Fibroblast of skin of right biceps (primary cell): ENCODE data around the gene SLC5A9.
"Not testable (repeated sequence)": the region's sequence is repeated elsewhere in the genome, so short reads cannot be mapped to it uniquely, and the experiment has no call there.

ENCODE experiments used
- DNase-seq: peaks from one replicate; pipeline ENCODE4 v3.0.0-alpha.2; 2013

SLC5A9 gene

DNA sequence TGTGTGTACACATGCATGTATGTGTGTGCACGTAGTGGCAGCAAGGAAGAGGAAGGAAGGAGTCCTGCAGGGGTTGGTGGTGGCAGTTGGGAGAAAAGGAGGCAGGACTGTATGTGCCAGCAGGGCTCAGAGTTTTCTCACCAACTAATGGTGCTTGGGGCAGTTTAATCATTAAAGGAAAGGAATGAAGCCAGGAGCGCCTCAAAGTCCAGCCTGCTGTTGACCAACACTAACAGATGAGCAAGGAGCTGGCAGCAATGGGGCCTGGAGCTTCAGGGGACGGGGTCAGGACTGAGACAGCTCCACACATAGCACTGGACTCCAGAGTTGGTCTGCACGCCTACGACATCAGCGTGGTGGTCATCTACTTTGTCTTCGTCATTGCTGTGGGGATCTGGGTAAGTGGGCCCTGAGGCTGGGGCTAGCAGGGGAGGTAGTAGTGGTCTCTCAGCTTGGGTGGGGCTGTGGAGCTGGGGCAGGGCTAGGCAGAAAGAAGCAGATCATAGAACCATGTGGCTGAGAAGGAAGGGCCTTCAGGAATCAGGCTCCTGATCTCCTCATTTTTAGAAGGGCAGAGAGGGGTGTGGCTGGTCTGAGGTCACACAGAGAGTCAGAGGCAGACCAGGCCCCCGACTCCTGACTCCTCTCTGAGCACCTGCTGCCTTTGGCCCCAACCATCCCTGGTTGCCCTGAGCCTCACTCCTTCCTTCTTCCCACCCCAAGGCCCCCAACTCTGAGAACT is at the start of gene SLC5A9:
TSS of gene SLC5A9 (plus strand) at position 216 of the 742 bp plus-strand sequence. CDS start at position 237, 21 bp downstream.
- no peak for DNase-seq

DNA sequence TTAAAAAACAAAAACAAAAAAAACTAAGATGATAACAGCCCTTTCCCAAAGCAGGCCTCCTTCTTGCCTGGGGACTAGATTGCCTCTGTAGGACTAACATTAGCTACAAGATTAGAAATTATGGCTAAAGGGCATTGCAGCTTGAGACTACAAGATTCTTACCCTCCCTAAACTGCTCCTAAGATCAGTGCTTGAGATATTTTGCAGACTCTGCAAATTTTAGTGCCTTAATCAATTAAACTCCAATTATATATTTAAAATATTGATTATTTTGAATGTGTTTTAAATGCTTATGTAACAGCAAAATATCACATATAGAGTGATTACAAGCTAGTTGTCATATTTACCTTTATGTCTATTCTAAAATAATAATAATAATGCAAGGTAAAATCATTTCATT is 47.4 kb upstream of the SLC5A9 start:
- DNase-seq, result no peak

DNA sequence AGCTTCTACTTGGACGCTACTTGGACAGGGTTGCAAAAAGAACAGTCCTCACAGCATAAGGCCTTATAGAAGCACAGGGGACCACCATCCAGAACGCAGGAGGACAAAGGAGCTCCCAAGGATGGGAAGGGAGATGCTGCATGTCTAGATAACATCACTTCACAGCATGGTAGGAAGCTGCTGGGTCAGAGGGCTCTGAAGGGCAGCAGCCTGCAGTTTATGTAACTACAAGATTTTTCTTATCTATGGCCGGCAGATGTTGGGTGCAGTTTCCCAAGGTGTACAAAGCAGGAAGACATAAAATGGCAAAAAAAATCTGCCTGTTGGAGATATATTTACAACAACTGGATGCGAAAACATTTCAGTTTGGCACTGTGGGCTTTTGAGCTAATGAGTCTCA is 45.3 kb upstream of the SLC5A9 start:
- DNase-seq, result no peak

DNA sequence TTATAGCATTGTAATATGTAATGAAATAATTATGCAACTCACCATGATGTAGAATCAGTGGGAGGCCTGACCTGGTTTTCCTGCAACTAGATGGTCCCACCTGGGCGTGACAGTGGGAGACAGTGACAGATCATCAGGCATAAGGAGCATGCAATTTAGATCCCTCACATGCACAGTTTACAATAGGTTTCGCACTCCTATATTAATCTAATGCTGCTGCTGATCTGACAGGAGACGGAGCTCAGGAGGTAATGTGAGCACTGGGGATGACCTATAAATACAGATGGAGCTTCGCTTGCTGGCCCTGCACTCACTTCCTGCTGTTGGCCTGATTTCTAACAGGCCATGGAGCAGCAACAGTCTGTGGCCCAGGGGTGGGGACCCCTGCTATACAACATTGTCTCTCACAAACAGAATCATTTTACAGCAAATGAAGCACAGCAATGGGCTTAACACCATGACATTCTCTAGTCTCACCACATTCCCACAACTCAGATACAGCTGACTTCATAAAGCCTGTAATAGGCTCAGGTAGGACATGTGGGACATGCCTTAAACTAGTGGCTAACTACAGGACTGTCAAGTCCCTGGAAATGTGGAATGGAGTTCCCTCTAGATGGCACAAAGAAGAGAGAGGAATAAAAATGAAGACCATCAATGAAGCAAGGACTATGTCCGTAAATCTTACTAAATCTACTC is 40.7 kb upstream of the SLC5A9 start:
- no peak for DNase-seq

DNA sequence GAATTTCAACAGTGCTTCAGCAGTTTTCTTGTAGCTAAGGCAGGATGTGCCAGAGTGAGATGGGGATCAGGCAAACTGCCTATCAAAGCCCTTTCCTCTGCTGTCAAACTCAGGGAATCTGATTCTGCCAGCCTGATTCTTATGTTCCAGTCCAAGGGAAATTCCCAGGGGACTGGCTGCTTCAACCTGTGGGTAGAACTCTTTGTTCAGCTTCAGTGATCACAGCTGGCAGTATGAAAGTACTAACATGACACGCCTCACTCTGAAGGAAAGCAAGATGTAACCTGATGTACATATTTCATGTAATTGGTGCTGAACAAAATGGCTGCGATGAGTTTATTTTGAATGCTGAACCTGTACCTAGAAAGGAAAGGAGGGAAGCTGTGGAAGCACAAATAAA is 40.1 kb upstream of the SLC5A9 start:
- no peak for DNase-seq

DNA sequence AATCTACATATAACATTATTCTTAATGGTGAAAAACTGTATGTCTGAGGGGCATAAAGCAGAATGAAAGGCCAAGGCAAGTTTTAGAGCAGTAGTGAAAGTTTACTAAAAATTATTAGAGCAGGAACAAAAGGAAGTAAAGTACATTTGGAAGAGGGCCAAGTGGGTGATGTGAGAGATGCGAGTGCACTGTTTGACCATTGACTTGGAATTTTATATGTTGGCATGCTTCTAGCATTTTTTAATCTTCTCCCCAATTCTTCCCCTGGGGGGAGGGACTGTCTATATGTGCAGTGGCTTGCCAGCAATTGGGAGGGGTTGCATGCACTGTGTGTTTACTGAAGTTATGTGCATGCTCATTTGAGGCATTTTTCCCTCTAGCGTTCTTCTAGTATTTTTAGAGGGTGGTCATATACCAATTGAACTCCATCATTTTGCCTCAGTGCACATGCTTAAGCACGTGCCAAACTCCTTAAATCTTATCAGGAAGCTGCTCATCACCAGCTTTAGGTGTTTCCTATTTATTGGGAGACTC is 36.1 kb upstream of the SLC5A9 start:
- DNase-seq, result no peak

DNA sequence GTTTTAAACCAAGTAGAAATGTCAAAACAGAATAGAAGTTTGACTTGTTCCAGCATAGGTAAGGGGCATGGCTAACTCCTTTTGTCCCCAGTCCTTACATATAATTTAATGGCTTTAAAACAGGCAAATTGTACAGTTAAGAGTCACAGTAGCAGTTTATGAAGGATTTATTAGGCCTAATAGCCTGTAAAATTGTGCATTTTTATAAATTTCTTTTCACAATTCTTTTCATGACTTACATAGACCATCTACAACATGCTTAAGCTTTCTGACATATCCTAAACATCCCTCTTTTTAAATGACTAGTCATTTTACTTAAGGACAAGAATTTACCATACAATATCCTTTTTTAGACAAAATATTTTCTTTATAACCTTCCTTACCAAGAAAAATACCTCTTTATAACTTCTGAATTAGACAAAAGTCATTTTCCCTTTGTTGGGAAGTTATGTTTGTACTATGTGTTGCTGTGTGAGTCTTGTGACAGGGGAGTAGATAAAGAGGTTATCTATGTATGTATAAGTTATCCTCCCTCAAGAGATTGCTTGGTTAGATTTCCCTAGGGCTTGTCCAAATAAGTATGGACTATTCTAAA is 34.5 kb upstream of the SLC5A9 start:
- DNase-seq, result no peak

DNA sequence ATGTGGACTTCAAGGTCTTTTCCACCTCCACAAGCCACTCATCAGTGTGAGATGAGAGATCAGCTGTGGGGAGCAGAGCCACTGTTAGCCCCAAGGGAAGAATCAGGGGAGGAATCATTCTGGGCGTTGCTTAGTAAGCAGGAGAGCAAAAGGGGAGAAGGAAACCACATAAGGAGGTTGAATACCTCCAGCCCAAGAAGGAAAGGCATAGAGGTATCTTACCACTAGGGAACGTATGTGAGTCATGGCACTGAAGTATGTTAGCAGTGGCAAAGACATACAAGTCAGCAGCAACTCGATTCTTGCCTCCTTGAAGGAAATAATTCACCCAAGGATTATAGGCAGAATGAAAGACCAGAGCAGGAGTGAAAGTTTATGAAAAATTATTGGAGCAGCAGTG is 31.6 kb upstream of the SLC5A9 start:
- DNase-seq, result no peak

DNA sequence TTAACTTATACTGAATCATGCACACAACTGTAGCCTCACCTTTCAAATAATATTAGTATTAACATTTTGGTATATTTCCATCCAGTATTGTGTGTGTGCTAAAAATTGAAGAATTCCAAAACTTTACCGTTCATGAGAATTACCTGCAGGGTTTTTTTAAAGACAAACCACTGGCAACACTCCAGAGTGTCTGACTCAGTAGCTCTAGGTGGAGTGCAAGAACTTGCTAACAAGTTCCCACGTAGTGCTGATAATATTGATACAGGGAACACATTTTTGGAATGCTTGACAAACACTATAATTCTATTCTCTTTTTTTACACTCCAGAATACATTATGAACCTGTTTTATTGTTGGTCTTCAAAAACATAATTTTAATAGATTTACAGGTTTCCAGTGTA is 27.7 kb upstream of the SLC5A9 start:
- no peak for DNase-seq

DNA sequence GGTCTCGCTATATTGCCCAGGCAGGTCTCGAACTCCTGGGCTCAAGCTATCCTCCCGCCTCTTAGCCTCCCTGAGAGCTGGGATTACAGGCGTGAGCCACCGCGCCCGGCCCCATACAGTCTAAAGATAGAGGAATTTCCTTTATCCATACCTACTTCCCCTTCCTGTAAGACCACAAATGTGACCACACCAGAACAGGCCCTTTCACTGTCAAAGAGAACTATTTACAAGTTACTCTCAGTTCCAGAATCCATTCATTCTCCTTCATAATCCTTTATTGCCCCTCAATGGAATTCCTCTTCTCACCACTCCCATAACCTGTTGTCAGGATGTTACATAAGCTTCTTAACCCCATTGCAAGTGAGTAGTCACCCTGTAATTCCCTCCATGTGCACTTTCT is 26.3 kb upstream of the SLC5A9 start:
- no peak for DNase-seq

DNA sequence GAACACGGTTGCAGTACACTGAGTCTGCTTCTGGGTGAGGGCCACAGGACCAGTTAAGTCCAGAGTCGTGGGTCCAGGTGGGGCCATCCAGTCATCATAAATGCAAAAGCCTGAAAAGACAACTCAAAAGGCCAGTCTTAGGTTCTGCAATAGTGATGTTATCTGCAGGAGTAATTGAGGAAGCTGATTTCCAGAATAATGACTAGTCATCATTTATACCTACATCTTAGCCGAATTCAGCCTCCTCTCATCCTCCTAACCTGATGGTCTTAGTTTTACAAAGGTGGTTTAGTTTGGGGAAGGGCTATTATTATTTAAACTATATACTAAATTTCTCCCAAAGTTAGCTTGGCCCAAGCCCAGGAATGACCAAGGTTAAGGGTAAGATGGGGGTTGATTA is 23.5 kb upstream of the SLC5A9 start:
- DNase-seq, result no peak

DNA sequence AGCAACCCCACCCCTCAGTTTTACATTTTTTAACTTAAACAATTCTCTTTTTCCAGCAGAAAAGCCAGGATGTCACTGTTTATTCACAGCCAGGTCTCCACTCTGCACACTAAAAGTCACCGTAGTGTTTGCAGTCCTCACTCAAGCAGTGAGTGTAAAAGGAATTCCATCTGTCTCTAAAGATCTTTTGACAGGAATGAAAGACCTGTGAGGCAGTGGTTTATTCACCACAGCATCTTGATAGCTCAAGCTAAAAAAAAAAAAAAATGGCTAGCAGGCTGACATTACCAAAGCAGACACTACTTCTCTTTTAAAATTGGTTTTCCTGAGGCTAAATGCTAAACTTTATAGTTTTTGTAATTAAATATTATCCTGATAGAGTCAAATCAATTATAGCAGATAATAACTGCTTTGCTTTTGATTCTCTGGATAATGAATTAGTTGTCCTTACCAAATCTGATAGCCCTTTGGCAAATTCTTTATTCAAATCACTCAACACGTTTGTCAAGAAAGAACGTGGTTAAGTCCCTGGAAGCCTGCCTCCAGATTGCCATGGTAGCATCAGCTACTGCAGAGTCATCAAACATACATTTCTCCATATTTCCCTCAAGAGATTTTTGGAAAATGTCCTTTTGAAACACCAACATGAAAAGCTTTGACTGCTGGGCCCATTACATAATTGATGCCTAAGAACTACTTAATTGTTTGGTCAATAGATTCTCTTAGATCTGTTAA is 22.2 kb upstream of the SLC5A9 start:
- DNase-seq, result peak; percentile 52

DNA sequence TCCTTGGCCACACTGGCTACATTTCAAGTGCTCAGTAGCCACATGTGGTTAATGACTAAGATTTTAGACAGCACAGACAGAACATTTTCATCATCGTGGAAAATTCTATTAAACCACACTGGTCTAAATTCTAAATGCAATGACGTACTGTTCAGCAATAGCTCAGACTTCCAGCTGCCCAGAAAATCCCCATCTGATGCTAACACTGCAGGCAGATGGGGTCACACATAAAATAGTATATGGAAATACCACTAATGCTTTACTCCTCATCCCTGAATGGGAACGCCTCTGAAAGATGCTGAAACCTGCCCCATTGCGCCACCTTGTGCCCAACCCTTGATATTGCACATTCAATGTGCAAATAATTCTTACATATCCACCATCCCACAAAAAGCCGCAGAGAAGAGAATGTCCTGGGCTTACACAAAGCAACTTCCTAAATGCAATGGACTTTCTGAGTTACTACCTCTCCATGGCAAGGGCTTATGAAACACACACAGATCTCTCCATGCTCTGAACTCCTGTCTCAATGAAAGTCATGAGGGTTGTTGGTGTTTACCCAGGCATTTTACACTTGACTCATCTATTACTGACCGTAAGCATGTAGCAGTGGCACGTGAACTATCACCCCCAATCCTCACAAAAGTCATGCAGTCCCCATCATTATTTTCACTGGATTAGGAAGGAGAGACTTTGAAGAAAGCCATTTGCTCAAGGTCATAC is 20.3 kb upstream of the SLC5A9 start:
- peak; percentile 93 for DNase-seq

DNA sequence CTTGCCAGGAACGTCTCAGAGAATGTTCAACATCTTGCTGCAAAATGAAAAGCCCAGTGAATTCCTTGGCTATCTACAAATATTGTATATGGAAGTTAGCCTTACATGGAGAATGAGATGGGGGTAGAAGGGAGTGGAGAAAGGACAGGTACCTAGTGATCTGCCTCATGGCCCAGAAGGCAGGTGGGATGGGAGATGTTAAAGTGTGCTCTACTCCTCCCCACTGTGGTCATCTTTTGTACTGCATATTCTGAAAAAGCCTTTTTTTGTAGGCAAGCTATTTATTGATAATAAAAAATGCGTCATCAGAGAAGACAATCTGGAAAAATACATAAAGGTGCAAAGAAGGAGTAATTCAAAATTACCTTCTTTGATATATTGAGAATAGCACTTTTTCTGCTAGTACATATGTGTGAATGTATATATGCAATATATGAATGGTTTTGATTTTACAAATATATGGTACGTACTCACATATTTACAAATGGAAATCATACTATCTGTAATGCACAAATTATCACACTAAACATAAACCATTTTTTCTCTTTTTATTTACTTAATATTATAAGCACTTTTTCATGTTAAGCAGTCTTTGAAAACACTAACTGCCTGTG is 19.1 kb upstream of the SLC5A9 start:
- DNase-seq, result peak; percentile 13

DNA sequence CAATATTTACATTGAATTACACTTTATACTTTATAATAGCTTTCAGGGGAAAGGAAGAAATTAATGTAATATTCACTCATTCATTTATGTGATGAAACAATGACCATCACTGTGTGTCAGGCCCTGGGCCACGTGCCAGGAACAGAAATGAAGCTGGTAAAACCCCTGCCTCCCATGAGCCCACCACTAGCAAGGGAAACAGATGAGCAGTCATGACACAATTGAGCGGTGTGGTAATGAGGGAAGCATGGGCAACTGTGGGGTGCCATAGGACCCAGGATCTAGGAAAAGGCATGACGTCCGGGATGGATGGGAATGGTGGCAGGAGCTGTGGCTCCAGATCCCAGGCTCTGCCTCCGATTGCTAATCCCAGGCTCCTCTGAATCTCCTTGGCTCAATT is 17.0 kb upstream of the SLC5A9 start:
- no peak for DNase-seq

DNA sequence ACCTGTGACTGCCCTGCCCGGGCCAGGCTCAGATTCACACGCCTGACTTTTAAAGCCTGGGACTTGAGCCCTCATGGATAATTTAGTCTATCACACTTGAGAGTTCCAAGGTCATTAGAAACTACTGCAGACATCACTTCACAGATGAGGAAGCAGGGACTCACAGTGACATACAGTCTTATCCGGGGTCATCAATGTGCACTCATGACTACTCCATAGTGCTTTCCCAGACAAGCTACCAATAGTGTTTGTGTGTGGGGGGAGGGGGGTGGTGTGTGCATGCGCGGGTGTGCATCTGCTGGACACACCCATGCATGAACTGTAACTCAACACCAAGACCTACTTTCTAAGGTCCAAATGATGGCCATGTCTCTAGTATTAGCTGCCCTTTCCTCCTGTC is 16.1 kb upstream of the SLC5A9 start:
- no peak for DNase-seq

DNA sequence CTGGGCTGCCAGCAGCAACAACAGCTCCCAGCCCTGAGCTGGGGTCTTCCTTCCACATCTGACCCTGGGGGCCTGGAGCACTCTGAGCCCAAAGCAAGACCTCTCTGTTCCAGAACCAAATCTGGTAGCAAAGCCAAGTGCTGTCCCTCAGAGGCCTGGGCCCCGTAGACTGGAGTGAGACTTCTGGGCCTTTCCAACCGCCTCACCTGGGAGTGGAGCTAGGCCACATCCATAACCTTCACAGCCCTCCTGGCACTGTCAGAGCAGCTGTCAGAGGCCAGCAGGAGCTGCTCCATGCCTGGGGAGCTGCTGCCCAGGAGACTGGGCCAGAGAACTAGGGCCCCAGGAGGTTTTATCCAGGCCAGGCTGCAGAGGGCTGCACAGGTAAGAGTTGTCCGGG is 15.4 kb upstream of the SLC5A9 start:
- no peak for DNase-seq

DNA sequence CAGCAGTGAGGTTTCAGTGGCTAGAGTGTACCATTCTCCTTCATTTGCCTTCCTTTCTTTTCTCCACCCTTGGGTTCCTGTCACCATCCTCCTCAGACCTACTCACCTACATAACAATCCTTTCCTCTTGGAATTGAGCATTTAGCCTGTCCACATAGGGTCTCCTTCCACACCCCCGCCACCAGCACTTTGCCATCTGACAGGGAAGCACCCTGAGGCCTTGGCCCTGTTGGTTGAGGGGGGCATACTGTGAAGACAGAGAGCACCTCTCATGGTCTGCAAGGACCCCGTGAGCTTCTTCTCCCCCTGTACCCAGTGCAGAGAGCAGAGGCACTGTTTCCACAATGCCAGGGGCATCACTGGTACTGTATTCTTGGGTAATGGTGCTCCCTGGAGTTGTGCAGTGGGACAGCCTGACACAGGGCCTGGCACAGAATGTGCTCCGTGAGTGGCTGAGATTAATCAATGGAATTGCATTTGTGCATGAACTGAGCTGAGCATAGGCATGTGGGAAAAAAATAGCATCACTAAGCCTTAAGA is 14.9 kb upstream of the SLC5A9 start:
- no peak for DNase-seq

DNA sequence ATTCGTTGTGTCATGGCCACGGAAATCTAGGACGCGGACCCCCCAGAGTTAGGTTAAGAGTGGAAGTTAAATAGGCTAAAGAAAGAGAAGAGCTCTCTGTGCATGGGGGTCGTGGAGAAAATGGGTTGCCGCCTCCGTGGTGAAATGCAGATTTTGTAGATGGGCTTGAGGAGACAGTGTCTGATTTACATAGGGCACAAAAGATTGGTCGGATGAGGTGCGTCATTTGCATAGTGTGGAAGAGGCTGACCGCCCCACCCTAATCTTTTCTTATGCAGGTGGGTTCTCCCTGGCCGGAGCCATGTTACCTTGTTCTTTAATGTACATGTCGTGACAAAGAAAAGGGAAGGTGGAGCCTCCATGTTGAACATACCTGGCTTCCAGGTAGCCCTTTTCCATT is 14.3 kb upstream of the SLC5A9 start:
- DNase-seq, result no peak

DNA sequence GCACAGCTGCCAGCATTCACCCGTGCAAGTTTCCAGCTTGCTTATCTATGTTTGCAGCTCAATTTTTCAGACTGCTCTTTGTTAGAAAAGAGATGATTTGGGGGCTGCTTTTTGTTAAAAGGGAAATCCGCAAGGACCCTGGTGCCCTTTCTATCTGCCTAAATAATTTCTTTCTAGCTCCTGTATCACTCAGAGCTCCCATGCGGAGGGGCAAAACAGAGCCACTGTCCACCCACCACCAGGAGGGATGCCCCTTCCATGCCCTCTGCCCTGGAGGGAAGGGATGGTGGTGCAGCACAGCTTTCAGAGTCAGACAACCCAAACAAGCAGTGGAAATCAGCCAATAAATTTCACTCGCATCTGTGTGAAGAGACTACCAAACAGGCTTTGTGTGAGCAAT is 13.9 kb upstream of the SLC5A9 start:
- no peak for DNase-seq

DNA sequence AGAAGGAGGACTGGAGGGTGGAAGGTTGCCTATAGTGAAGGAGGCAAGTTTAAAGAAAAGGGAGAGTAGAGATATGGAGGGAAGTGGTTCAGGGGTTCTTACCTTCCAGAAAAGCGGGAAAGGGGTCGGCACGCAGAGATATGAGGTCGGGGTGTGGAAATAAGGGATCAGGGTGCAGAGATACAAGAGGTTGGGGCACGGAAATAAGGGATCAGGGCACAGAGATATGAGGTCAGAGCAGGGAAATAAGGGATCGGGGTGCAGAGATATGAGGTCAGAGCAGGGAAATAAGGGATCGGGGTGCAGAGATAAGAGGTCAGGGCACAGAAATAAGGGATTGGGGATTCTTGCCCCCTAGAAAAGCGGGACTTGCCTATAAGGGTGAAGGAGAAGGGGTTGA is 9.1 kb upstream of the SLC5A9 start:
- not testable (repeated sequence) for DNase-seq

DNA sequence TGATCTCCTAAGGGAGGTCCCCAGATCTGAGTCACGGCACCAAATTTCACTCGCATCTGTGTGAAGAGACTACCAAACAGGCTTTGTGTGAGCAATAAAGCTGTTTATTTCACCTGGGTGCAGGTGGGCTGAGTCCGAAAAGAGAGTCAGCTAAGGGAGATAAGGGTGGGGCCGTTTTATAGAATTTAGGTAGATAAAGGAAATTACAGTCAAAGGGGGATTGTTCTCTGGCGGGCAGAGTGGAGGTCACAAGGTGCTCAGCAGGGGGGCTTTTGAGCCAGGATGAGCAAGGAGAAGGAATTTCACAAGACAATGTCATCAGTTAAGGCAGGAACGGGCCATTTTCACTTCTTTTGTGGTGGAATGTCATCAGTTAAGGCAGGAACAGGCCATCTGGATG is 8.2 kb upstream of the SLC5A9 start:
- not testable (repeated sequence) for DNase-seq
